Right lobe of liver (tissue), 4 donors: ENCODE measurements around the gene HOATZ.

ENCODE experiments used
- CTCF ChIP-seq, 4 donors: fragments of 200-600 bp in 3 of 4; fragments of 450-650 bp in 1 of 4; IDR thresholded peaks; one replicate each; pipeline versions ENCODE4 v1.5.1 to v1.8.0; 2016 to 2022; ENCODE audit warnings: antibody characterized with exemption in 4 of 4, mild to moderate bottlenecking in 2 of 4
- POLR2A ChIP-seq: fragments of 450-650 bp; IDR thresholded peaks from one replicate; pipeline ENCODE4 v1.6.1; 2017; ENCODE audit warnings: antibody characterized with exemption, mild to moderate bottlenecking
- donor health status: DM: no; HTN: no; CAD: no.
- donor health status: DM: no; HTN: no; CAD: no.
- donor health status: DM: no; HTN: yes; CAD: no.

GRCh38 chr11:111477898-111478297 is 36.7 kb upstream of the HOATZ start:
- TF ChIP-seq POLR2A (no peak), CTCF (IDR thresholded peaks at IDR 0.05) (no peak)
